ENCODE results near the gene EHD3. TPM values are rescaled to one million over a fixed set of nuclear protein-coding genes. Genes with fewer than 3 reads are reported as not detected.

The EHD3 gene
- total and polyA plus RNA-seq, 2 of the 4 experiments (the other 2 are of a cell fraction) = 29.1 to 39.8 TPM

DNA sequence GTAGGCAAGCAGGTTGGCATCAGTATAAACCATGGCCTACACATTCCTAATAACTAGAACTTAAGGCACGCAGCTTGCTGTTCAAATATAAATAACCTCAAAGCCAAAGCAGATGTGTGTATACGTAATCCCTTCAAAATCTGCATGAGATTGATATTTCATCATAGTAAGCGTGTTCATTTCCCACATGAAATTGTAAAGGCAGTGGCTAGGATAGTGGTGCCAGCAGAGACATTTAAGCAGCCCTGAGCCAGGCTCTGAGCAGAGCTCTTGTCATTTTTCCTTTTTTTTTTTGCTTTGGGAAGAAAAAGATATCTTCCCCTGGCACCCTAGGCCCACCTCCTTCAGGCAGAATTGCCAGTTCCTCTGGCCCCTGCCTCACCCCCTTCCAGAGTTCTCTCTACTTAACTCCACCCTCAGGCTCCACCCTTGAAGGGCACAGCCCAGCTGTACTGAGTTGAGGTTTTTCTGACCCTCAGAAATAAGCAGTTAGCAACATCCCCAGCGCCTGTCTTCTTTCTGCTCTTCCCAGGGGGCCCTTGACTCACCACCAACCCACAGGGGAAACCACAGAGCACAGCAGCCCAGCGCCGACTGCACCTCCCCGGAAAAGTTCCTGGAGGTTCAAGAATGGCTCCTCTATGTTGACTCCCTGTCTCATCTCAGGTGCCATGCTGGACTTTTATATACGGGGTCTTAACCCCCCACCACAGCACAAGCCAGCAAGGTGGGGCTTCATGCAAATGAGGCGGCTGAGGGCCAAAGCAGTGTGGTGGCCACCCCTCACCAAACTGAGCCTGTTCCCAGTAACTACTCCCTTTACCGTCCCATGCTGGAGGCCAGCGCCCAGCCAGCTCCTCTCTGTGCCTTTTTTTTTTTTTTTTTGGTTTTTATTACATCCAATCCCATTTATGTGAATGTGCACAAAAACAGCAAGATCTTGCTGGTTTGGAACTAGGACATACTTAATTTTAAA, 84.7 kb downstream of the EHD3 start (continued):
- TF ChIP-seq, protein P1, sequence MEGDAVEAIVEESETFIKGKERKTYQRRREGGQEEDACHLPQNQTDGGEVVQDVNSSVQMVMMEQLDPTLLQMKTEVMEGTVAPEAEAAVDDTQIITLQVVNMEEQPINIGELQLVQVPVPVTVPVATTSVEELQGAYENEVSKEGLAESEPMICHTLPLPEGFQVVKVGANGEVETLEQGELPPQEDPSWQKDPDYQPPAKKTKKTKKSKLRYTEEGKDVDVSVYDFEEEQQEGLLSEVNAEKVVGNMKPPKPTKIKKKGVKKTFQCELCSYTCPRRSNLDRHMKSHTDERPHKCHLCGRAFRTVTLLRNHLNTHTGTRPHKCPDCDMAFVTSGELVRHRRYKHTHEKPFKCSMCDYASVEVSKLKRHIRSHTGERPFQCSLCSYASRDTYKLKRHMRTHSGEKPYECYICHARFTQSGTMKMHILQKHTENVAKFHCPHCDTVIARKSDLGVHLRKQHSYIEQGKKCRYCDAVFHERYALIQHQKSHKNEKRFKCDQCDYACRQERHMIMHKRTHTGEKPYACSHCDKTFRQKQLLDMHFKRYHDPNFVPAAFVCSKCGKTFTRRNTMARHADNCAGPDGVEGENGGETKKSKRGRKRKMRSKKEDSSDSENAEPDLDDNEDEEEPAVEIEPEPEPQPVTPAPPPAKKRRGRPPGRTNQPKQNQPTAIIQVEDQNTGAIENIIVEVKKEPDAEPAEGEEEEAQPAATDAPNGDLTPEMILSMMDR (conservative IDR thresholded peaks at IDR 0.05; ENCODE audit: low read depth, low read length) = no peak
- TF ChIP-seq CEBPB (IDR thresholded peaks at IDR 0.05; ENCODE audit: low read depth, low read length) = peak; percentile 86
- TF ChIP-seq MXI1 (IDR thresholded peaks at IDR 0.05; ENCODE audit: borderline replicate concordance, low read depth, low read length) = no peak

Small RNAs within 50 kb of the gene (microRNA-seq; reads per million reads assigned to microRNA genes)
- gene RNA5SP90 (ENCODE audit: insufficient read depth, insufficient read length) = not detected

Small RNAs within 50 kb of the gene (small RNA-seq; reads per million reads assigned to genes)
- gene RNA5SP90 = 0 reads per million in 5 experiments

Other genes starting within 250 kb of the EHD3 start
- gene GALNT14, start 95.7 kb upstream of the EHD3 start, total RNA-seq (2012; rRNA removed) = 0.18 TPM in 1 of 2 replicates, not detected in the other
- gene GALNT14, start 95.7 kb upstream of the EHD3 start, polyA plus RNA-seq (2012; rRNA removed) = 0.15 TPM in 1 of 2 replicates, not detected in the other
- gene CAPN14, start 16.6 kb upstream of the EHD3 start, total RNA-seq (2012; rRNA removed) = under 0.01 TPM in 2 replicates
- 0.07 and 0.09 TPM in 2 replicates for gene CAPN14, start 16.6 kb upstream of the EHD3 start, polyA plus RNA-seq (2012; rRNA removed)
- gene XDH, start 180.6 kb downstream of the EHD3 start, total RNA-seq (2012; rRNA removed) = 0.83 and 1.1 TPM in 2 replicates
- gene XDH, start 180.6 kb downstream of the EHD3 start, polyA plus RNA-seq (2012; rRNA removed) = 0.46 and 0.80 TPM in 2 replicates